Measurements from ENCODE around the gene GALNT8.

- TF ChIP-seq ARNTL (CRISPR knock-in tag; IDR thresholded peaks at IDR 0.05; ENCODE audit: borderline replicate concordance, low read depth) (no peak), RARB (CRISPR knock-in tag; IDR thresholded peaks at IDR 0.05) (no peak), ZNF565 (CRISPR knock-in tag; conservative IDR thresholded peaks at IDR 0.05; ENCODE audit: low read depth) (no peak), BACH2 (CRISPR knock-in tag; IDR thresholded peaks at IDR 0.05; ENCODE audit: borderline replicate concordance) (no peak)
- TF ChIP-seq, protein P1, sequence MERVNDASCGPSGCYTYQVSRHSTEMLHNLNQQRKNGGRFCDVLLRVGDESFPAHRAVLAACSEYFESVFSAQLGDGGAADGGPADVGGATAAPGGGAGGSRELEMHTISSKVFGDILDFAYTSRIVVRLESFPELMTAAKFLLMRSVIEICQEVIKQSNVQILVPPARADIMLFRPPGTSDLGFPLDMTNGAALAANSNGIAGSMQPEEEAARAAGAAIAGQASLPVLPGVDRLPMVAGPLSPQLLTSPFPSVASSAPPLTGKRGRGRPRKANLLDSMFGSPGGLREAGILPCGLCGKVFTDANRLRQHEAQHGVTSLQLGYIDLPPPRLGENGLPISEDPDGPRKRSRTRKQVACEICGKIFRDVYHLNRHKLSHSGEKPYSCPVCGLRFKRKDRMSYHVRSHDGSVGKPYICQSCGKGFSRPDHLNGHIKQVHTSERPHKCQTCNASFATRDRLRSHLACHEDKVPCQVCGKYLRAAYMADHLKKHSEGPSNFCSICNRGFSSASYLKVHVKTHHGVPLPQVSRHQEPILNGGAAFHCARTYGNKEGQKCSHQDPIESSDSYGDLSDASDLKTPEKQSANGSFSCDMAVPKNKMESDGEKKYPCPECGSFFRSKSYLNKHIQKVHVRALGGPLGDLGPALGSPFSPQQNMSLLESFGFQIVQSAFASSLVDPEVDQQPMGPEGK (CRISPR knock-in tag; IDR thresholded peaks at IDR 0.05; ENCODE audit: borderline replicate concordance): no peak
Measured at GRCh38 chr12:4796694-4797482, 76.7 kb downstream of the GALNT8 start.
